Suppressor macrophage treated with lipopolysaccharide for 4 hours (primary cell): ENCODE data around the gene SFSWAP.

Experiments used
- DNase-seq: peaks from one replicate; pipeline ENCODE4 v3.0.0-alpha.2; 2020

The SFSWAP gene

DNA sequence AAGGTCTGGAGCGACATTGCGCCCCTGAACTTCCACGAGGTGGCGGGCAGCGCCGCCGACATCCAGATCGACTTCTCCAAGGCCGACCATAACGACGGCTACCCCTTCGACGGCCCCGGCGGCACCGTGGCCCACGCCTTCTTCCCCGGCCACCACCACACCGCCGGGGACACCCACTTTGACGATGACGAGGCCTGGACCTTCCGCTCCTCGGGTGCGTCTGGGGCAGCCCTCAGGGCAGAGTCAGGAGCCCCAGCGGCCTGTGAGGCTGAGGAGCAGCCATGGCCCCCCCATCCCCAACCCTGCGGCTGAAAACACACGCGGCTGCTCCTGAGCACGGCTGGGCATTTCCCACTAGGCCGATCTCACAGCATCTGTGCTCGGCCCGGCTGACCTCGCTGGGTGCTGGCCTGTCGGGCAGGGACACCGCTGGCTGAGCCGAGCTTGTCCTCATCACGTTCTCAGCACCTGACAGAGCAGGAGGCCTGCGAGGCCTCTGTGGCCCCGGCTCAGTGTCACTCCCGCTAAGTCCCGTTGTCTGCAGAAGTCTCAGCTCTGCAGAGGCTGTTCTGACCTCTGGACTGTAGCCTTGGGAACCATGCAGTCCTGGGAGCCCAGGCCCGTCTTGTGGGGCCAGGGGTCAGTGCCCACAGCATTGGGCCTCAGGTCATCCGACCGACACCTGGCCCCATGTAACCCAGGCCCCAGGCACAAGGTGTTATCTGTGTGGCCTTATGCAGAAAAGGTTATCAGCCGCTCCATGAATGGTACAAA is 129.9 kb downstream of the SFSWAP start:
- DNase-seq, result no peak

DNA sequence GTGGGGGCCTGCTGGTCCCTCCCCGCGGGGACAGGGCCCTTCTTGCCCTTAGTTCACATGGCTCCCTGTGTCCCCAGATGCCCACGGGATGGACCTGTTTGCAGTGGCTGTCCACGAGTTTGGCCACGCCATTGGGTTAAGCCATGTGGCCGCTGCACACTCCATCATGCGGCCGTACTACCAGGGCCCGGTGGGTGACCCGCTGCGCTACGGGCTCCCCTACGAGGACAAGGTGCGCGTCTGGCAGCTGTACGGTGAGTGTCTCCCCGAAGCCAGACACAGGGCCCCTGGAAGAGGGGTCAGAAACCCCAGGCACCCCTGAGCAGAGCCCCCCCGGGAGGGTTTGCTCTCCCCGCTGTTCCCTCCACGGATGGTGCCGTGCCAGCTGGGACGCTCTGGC is 130.7 kb downstream of the SFSWAP start:
- no peak for DNase-seq

DNA sequence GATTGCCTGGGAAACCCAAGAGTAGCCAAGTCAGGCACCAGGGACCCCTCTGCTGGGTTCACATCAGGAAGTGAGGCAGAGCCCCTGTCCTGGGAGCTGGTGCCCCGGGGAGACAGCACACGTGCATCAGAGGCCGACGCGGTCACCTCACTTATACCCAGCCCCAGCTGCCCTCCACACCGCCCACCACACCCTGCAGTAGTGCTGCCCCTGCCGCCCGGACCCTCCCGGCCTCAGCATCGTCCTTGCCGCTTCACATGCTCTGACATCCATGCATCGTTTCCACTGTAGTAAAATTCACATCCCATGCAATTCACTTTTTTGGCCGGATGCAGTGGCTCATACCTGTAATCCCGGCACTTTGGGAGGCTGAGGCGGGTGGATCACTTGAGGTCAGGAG is 131.3 kb downstream of the SFSWAP start:
- DNase-seq, result no peak

DNA sequence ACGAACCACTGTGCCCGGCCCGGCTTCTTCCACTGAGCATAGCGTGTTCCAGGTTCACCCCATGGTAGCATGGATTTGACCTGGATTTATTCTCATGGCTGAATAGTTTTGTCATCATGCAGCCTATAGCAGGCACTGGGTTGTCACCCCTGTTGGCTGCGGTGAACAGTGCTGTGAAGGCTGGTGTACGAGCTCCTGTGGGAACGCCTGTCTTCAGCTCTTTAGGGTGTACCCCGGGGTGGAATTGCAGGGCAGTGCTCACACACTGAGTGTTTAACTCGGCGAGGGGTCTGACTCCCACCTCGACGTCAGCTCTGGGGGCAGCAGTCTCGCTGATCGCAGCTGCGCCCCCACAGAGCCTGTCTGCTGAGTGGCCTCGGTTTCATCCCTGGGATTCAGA is 132.6 kb downstream of the SFSWAP start:
- DNase-seq, result no peak

DNA sequence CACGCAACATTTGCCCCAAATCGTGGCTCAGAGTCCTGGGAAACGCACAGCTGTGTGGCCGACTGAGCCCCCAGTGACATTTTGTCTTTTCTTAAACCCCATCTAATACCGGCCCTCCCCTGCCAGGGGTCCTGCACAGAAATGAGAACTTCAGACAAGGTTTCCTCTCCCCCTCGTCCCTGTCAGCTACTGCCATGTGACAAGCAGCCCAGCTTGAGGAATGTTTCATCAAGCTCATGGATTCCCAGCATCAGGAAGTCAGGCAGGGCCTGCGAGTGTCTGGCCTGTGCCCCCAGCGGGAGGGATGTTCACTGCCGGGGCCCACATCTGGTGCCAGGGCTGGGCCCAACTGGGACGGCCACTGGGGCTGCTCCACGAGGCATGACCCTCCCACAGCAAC is 133.2 kb downstream of the SFSWAP start:
- DNase-seq, result no peak

DNA sequence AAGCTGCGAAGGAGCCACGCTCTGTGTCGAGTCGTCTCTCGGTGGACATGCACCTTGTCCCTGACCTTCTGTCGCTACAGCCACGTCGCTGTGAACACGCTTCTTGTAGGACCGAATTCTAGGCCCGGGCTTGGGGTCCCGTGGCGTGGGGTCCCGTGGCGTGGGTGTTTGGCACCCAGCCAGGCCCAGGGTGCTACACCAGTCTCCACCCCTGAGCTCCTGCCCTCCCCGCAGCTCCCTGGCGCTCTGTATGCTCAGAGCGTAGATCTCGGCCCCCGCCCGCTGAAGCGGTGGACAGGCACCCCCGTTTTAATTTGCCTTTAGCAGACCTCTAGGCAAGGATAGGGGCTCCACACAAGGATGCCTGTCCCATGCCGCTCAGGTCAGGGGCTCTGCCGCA is 133.8 kb downstream of the SFSWAP start:
- no peak for DNase-seq

DNA sequence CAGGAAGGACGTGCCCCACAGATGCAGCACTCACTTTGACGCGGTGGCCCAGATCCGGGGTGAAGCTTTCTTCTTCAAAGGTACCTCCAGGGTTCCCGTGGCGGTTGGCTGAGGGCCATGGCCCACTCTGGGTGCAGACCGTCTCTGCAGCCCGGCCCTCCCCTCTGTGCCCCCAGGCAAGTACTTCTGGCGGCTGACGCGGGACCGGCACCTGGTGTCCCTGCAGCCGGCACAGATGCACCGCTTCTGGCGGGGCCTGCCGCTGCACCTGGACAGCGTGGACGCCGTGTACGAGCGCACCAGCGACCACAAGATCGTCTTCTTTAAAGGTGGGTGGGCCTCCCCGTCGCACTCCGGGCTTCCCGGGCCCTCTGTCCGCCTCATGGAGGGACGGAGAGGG is 134.2 kb downstream of the SFSWAP start:
- no peak for DNase-seq

DNA sequence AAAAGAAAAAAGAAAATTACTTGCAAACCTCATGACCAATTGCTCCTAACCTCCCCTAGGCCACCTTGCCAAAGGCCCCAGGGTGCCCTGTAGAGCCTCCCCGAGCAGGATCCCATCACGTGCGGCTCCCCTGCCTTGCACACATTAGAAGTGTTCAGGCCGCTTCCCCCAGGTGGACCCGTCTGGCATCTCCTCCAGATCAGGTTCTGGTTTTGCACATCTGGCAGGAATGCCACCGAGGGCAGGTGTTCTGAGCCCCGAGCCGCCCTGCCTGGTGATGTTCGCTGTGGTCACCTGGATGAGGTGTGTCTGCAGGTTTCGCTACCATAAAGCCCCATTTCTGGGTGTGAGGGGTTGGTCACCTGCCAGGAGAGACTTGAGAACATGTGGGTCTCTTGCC is 136.6 kb downstream of the SFSWAP start:
- DNase-seq, result no peak

DNA sequence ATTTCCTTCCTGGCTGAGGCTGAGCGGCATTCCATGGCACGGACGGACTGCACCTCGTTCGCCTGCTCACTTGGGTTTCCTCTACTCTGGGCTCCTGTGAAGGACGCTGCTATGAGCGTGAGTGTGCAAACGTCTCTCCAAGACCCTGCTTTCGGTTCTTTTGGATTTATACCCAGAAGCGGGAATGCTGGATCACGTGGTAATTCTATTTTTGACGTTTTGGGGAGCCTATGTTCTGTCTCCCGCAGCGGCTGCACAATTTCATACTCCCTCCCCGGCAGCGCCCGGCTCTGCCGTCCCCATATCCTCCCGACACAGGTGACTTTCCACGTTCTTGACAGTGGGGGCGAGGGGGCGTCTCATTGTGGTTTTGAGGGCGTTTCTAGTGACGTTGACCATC is 137.9 kb downstream of the SFSWAP start:
- no peak for DNase-seq
